Measurements from ENCODE around the gene GALNT18.

The GALNT18 gene

GRCh38 chr11:11390068-11390771 is 231.6 kb downstream of the GALNT18 start:
- no peak for TF ChIP-seq CTCF (IDR thresholded peaks at IDR 0.05; ENCODE audit: low read depth, low read length)
- no peak for DNase-seq (ENCODE audit: extremely low read depth, low read depth)

- DNase-seq (ENCODE audit: extremely low read depth, low read depth), result no peak
- TF ChIP-seq CTCF (IDR thresholded peaks at IDR 0.05; ENCODE audit: low read depth, low read length), result no peak
These were observed 232.6 kb downstream of the GALNT18 start for GRCh38 chr11:11389238-11389637.

- TF ChIP-seq CTCF (IDR thresholded peaks at IDR 0.05; ENCODE audit: low read depth, low read length), result no peak
These were observed 234.0 kb downstream of the GALNT18 start for GRCh38 chr11:11387622-11388305.

GRCh38 chr11:11387207-11387606 is 234.6 kb downstream of the GALNT18 start:
- TF ChIP-seq CTCF (IDR thresholded peaks at IDR 0.05; ENCODE audit: low read depth, low read length), result no peak
- DNase-seq (ENCODE audit: extremely low read depth, low read depth), result no peak

More at GRCh38 chr11:11387622-11388305, 234.0 kb downstream of the GALNT18 start:
- DNase-seq (ENCODE audit: extremely low read depth, low read depth), result no peak

- TF ChIP-seq CTCF (IDR thresholded peaks at IDR 0.05; ENCODE audit: low read depth, low read length), result no peak
- DNase-seq (ENCODE audit: extremely low read depth, low read depth), result no peak
These were observed 237.0 kb downstream of the GALNT18 start for GRCh38 chr11:11384829-11385228.

GRCh38 chr11:11383995-11384394 is 237.8 kb downstream of the GALNT18 start:
- no peak for TF ChIP-seq CTCF (IDR thresholded peaks at IDR 0.05; ENCODE audit: low read depth, low read length)

GRCh38 chr11:11382858-11383532 is 238.8 kb downstream of the GALNT18 start:
- no peak for DNase-seq (ENCODE audit: extremely low read depth, low read depth)
- no peak for TF ChIP-seq CTCF (IDR thresholded peaks at IDR 0.05; ENCODE audit: low read depth, low read length)

More at GRCh38 chr11:11383995-11384394, 237.8 kb downstream of the GALNT18 start:
- no peak for DNase-seq (ENCODE audit: extremely low read depth, low read depth)

All from AG09319 (cell line).